ENCODE results near the gene ACBD5.

DNA sequence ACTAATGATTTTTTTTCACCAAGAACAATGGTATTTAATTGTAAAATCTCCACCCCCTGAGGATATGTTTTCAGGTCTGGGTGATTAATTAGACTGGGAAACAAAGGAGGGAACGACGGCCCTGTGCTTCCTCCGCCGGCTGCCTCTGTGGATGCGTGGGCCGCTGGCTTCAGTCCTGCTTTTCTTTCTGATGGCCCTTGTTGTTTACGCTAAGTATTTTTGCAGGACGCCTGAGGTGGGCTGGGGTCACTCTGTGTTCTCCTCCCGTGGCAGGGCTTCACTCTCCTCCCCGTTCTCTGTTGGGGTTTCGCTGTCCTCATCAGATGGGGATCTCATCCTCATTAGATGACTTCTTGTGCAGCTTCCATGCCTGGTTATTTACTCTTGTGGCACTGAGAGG lies 5.2 kb upstream of the ACBD5 start:
- no peak for TF ChIP-seq GATA2 (IDR thresholded peaks at IDR 0.05; ENCODE audit: low read depth, low read length)
- no peak for TF ChIP-seq GATA3 (IDR thresholded peaks at IDR 0.05; ENCODE audit: low read depth, low read length)

Measured in SH-SY5Y (cell line).